Natural killer cell (primary cell): ENCODE measurements around the gene IQCK. TPM values are rescaled to one million over a fixed set of nuclear protein-coding genes. Genes with fewer than 3 reads are reported as not detected.

ENCODE experiments used
- ATAC-seq, 3 donors: fragments of 150-1000 bp in 2 of 3; fragments of 200-7000 bp in 1 of 3; cut with Tn5 transposase; 1 replicate in 1 of 3; 2 replicates in 2 of 3; pipeline ENCODE4 v1.10.0; 2021; ENCODE audit warnings: mild to moderate bottlenecking in 2 of 3, moderate library complexity in 2 of 3
- DNase-seq, 2 donors: peaks; one replicate each; pipeline versions ENCODE4 v3.0.0 to v3.0.0-alpha.2; 2013 to 2021; ENCODE audit warnings: mixed read lengths in 1 of 2
- H3K27ac ChIP-seq: one replicate; pipeline ENCODE4 v1.5.1; 2013; ENCODE audit warnings: mild to moderate bottlenecking, low read length
- H3K27me3 ChIP-seq: one replicate; pipeline ENCODE4 v1.6.1; 2013; ENCODE audit warnings: low read length; ENCODE audit not compliant: control insufficient read depth, insufficient read depth
- H3K36me3 ChIP-seq: one replicate; pipeline ENCODE4 v1.6.1; 2013; ENCODE audit warnings: low read length; ENCODE audit not compliant: control insufficient read depth, insufficient read depth
- H3K4me1 ChIP-seq: one replicate; pipeline ENCODE4 v1.6.1; 2013; ENCODE audit warnings: low read length; ENCODE audit not compliant: control insufficient read depth, insufficient read depth
- H3K4me3 ChIP-seq: one replicate; pipeline ENCODE4 v1.5.1; 2013; ENCODE audit warnings: low read length
- H3K9me3 ChIP-seq: one replicate; pipeline ENCODE4 v1.6.1; 2013; ENCODE audit warnings: low read length; ENCODE audit not compliant: control insufficient read depth, insufficient read depth
- H3K27ac Mint-ChIP-seq, 2 donors: one replicate each; pipeline ENCODE4 v1.8.0; 2022; ENCODE audit warnings: mild to moderate bottlenecking in 2 of 2, mixed read lengths in 2 of 2, moderate library complexity in 1 of 2
- H3K27me3 Mint-ChIP-seq, 2 donors: one replicate each; pipeline ENCODE4 v1.8.0; 2022; ENCODE audit warnings: low read depth in 2 of 2, mixed read lengths in 2 of 2
- H3K36me3 Mint-ChIP-seq: one replicate; pipeline ENCODE4 v1.8.0; 2022; ENCODE audit warnings: mixed read lengths
- H3K4me1 Mint-ChIP-seq, 2 donors: one replicate each; pipeline ENCODE4 v1.8.0; 2022; ENCODE audit warnings: mixed read lengths in 2 of 2
- H3K4me3 Mint-ChIP-seq: one replicate; pipeline ENCODE4 v1.8.0; 2022; ENCODE audit warnings: mild to moderate bottlenecking, moderate library complexity, mixed read lengths
- H3K9me3 Mint-ChIP-seq, 2 donors: one replicate each; pipeline ENCODE4 v1.8.0; 2022; ENCODE audit warnings: mixed read lengths in 2 of 2
- CTCF ChIP-seq: fragments of 200-600 bp; IDR thresholded peaks from one replicate; pipeline ENCODE4 v1.8.0; 2022; ENCODE audit warnings: antibody characterized with exemption
- WGBS: methylation state at CpG from one replicate; pipeline ENCODE4 v1.1.7; 2013; ENCODE audit warnings: missing lambda C conversion rate; ENCODE audit not compliant: insufficient coverage; 5-methylcytosine and 5-hydroxymethylcytosine counted together
- intact Hi-C: fragments of 100-400 bp; cut with micrococcal nuclease; formaldehyde crosslinking; loops from one replicate; pipeline ENCODE4 v1.14.2; 2022
- total RNA-seq, 4 donors: library from RNA; stranded (reverse); fragments of 120-200 nt in 1 of 4; gene quantifications; one replicate each; pipeline versions ENCODE4 v1.2.3 to v1.2.4, GENCODE V29; 2013 to 2022

The IQCK gene
- total RNA-seq, 3 donors from 2014 or later (not counting 1 experiment from before 2014, with no cell fraction given), result 0.38 to 1.8 (median 0.68) TPM

GRCh38 chr16:19705843-19706242 lies 12.2 kb upstream of the IQCK start:
- Histone ChIP-seq H3K4me3 (no peak overlapping the region), H3K4me1 (no peaks in the 10 kb centered on the region), H3K27me3 (no peaks in the 10 kb centered on the region), H3K36me3 (peaks cover 37% of the 10 kb centered on the region), H3K9me3 (no peaks in the 10 kb centered on the region), H3K27ac (no peak overlapping the region)
- no peak for ATAC-seq
- Mint-ChIP-seq H3K9me3 (no peaks in the 10 kb centered on the region), H3K27me3 (no peaks in the 10 kb centered on the region), H3K27ac (no peak overlapping the region), H3K4me1 (peaks cover 0 to 9% of the 10 kb centered on the region in 2 donors), H3K36me3 (no peaks in the 10 kb centered on the region), H3K4me3 (no peak overlapping the region)
- WGBS, result 96% methylated on average over 4 of the region's 5 CpGs
- TF ChIP-seq CTCF, result no peak
- intact Hi-C loops, result no loop called here
- DNase-seq, result no peak

GRCh38 chr16:19706846-19707245 lies 11.2 kb upstream of the IQCK start:
- Mint-ChIP-seq H3K36me3 (no peaks in the 10 kb centered on the region), H3K27ac (no peak overlapping the region), H3K27me3 (no peaks in the 10 kb centered on the region), H3K4me1 (peaks cover 0 to 9% of the 10 kb centered on the region in 2 donors), H3K4me3 (no peak overlapping the region), H3K9me3 (no peaks in the 10 kb centered on the region)
- Histone ChIP-seq H3K36me3 (peaks cover 36% of the 10 kb centered on the region), H3K9me3 (no peaks in the 10 kb centered on the region), H3K27ac (no peak overlapping the region), H3K4me1 (no peaks in the 10 kb centered on the region), H3K4me3 (no peak overlapping the region), H3K27me3 (no peaks in the 10 kb centered on the region)
- intact Hi-C loops, result no loop called here
- ATAC-seq (no peak), DNase-seq (no peak)
- WGBS, result 97% methylated on average over 14 of the region's 15 CpGs
- no peak for TF ChIP-seq CTCF

GRCh38 chr16:19707569-19708295 lies 10.3 kb upstream of the IQCK start:
- 93% methylated on average over 22 of the region's 22 CpGs for WGBS
- intact Hi-C loops, result no loop called here

More at GRCh38 chr16:19707569-19708295, 10.3 kb upstream of the IQCK start:
- no peak for DNase-seq
- Histone ChIP-seq H3K4me3 (no peak overlapping the region), H3K9me3 (no peaks in the 10 kb centered on the region), H3K36me3 (peaks cover 32% of the 10 kb centered on the region), H3K27ac (no peak overlapping the region), H3K4me1 (no peaks in the 10 kb centered on the region), H3K27me3 (no peaks in the 10 kb centered on the region)
- peak in 1 of 3 donors; percentile 12 for ATAC-seq
- Mint-ChIP-seq H3K4me3 (no peak overlapping the region), H3K9me3 (no peaks in the 10 kb centered on the region), H3K4me1 (peaks cover 0 to 9% of the 10 kb centered on the region in 2 donors), H3K36me3 (no peaks in the 10 kb centered on the region), H3K27ac (no peak overlapping the region), H3K27me3 (no peaks in the 10 kb centered on the region)
- TF ChIP-seq CTCF, result no peak
